IPS-18c (cell line): ENCODE results near the gene PARD6G.

ENCODE experiments used
- H3K4me3 ChIP-seq: 2 replicates; pipeline ENCODE4 v1.7.0; 2013; ENCODE audit warnings: low read depth, mild to moderate bottlenecking, low read length, moderate library complexity; ENCODE audit not compliant: insufficient read depth
- H3K9me3 ChIP-seq: one replicate; pipeline ENCODE4 v1.6.1; 2013; ENCODE audit warnings: mild to moderate bottlenecking, low read length, moderate library complexity; ENCODE audit not compliant: control insufficient read depth, insufficient read depth

The PARD6G gene

GRCh38 chr18:80200171-80200931 lies 47.0 kb downstream of the PARD6G start:
- Histone ChIP-seq H3K4me3 (no peak overlapping the region), H3K9me3 (no peaks in the 10 kb centered on the region)

- H3K4me3 ChIP-seq: no peak overlapping the region
- no peaks in the 10 kb centered on the region for H3K9me3 ChIP-seq
Observed at GRCh38 chr18:80198994-80199748, 48.1 kb downstream of the PARD6G start.

DNA sequence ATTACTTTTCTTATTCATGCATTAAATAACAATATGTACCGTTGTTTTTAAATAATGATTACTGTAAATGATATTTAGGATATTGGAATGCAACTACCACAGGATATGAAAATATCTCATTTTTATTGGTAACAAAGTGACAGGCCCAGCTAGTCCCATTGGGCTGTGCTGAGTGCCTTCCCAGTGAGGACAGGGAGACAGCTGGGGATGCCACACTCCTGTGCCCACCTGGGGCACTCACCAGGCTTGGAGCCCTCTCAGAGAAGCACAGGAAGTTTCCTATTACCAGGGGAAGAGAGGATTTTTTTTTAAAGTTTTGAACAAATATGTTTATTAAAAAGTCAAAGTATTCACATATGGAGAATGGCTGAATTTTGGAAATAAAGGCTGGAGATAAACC lies 48.9 kb downstream of the PARD6G start:
- Histone ChIP-seq H3K4me3 (no peak overlapping the region), H3K9me3 (no peaks in the 10 kb centered on the region)

DNA sequence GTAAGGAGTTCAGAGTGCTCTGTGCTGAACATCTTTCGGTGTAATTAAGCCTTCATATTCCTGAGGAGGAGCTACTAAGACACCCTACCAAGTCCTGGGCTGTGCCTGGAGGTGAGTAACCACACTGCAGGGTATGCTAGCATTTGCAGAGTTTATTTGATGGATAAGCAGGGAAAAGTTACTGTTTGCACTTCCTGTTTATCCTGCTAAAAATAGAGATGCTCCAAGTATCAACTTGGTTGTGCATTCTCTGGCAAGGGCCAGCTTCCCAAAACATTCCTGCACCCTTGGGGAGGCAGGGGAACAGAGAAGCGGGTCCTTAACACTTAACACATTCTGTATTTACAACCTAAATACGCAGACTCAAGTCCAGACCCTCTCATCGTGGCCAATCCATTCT lies 49.8 kb downstream of the PARD6G start:
- Histone ChIP-seq H3K4me3 (no peak overlapping the region), H3K9me3 (no peaks in the 10 kb centered on the region)

- no peaks in the 10 kb centered on the region for H3K9me3 ChIP-seq
- no peak overlapping the region for H3K4me3 ChIP-seq
Observed at GRCh38 chr18:80196528-80197320, 50.6 kb downstream of the PARD6G start.

DNA sequence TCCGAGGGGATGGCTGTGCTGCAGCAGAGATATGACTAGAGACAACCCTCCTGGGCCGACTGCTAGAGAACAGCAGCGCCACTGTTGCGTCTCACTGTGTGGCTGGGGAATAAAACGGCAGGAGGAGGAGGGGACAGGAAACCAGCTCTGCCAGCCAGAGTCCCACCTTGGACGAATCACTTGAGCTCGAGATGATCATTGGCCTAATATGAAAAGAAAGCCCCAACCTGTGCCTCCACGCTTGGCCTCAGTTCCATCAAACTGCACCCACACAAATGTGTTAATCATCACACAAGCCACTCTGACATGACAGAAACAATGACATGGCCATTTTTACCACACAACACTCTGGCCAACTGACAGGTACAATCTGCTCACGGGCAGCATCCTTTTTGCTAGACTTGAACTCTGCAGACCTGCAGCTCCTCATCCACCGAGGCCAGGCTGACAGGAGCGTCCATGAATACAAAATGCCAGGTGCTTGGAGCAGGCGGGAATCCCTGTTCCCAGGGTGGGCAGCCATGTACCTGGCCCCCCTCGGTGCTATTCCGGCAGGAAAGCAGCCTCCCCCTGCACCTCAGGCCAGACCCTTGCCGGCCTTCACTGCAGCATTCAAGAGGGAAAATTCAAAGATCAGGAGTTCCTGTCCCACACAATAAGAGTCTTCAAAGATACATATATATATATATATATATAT lies 52.3 kb downstream of the PARD6G start:
- no peak overlapping the region for H3K4me3 ChIP-seq
- H3K9me3 ChIP-seq: no peaks in the 10 kb centered on the region

GRCh38 chr18:80193701-80194100 lies 53.6 kb downstream of the PARD6G start:
- peaks cover 2% of the 10 kb centered on the region for H3K9me3 ChIP-seq

DNA sequence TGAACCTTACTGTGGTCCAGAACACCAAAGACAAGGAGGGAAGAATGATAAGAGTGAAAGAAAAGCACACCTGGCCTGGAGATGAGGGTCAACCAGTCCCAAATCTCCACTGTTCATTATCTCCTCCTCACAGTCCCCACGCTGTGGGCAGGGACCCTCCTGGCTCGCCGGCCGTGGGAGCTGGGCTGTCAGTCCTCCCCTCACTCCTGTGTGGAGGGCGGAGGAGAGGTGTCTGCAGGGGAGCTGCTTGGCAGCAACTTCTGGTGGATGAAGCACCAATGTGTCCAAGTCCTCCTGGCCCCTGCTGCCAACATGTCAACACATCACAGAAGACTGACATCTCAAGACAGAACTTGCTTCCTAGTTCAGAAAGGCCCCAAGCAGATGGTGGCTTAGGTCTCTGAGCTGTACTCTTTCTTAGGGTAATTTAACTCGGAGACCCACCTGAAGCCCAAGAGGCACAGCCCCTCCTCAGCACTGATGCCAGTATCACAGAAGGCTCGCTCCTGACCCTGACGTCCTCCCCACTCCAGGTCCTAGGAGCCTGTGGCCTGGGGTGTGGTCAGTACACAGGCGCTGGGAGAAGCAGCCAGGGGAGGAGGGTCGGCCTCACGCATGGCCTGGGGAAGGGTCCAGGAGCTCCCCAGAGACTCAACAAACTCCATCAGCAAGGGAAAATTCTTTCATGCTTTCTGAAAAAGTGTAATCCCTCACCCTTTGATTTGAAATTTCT lies 54.5 kb downstream of the PARD6G start:
- Histone ChIP-seq H3K4me3 (no peak overlapping the region), H3K9me3 (peaks cover 2% of the 10 kb centered on the region)

More at GRCh38 chr18:80193701-80194100, 53.6 kb downstream of the PARD6G start:
- no peak overlapping the region for H3K4me3 ChIP-seq

GRCh38 chr18:80191907-80192652 lies 55.2 kb downstream of the PARD6G start:
- H3K4me3 ChIP-seq: no peak overlapping the region
- H3K9me3 ChIP-seq: peaks cover 2% of the 10 kb centered on the region

GRCh38 chr18:80191264-80191663 lies 56.0 kb downstream of the PARD6G start:
- H3K4me3 ChIP-seq: no peak overlapping the region

GRCh38 chr18:80190311-80190710 lies 57.0 kb downstream of the PARD6G start:
- H3K9me3 ChIP-seq: peaks cover 2% of the 10 kb centered on the region
- no peak overlapping the region for H3K4me3 ChIP-seq

More at GRCh38 chr18:80191264-80191663, 56.0 kb downstream of the PARD6G start:
- H3K9me3 ChIP-seq: peaks cover 2% of the 10 kb centered on the region

DNA sequence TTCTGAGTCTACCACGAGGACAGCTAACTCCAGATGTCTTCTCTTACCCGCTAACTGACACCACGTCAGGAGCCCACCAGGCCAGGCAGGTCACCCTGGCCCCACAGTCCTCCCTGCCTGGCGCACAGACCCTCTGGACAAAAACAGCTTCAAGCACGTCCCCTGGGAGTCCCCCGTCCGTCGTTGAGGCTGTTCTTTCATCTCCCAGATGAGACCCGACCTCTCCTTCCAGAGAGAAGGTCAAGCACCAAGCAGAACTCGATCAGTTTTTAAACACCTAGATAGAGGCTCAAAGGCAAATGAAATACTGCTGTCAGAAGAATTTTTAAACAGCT lies 57.8 kb downstream of the PARD6G start:
- H3K9me3 ChIP-seq: peaks cover 2% of the 10 kb centered on the region
- H3K4me3 ChIP-seq: no peak overlapping the region

DNA sequence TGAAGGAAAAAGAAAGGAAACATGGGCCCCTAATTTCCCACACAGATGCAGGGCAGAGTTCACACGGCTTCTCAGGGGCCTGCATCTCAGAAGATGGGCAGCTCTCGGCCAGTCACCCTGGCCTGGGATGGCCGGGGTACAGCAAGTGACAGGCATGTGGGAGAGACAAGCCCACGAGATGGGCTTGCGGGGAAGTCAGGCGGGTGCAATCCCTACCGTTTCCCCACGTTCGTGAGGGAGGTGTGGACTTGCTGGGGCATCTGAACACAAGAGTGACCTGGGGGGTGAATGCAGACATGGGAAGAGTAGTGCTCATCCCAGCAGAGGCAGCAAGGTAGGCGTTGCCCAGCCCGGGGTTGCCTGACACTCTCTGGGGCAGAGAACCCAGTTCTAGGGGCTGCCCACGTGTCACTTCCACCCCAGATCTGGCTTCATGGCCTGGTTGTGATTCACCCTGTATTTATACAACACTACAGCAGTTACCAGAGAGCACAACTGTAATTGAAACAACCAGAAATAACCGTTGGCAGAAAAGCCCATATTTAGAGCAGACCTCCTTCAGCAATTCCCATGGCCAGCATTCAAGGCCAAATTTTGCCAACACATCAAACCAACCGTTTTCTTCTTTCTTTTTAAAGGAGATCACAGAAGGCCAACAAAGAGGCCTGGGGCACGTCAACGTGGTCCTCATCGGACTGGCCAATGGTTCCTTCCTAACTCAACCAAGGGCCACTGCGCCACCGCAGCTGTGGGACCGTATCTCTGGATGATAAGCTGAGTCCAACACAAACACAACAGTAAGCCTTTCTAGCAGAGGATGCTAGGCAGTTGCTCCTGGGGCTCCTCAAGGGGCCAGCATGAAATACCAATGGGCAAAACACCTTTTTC lies 58.4 kb downstream of the PARD6G start:
- Histone ChIP-seq H3K4me3 (no peak overlapping the region), H3K9me3 (peaks cover 2% of the 10 kb centered on the region)

DNA sequence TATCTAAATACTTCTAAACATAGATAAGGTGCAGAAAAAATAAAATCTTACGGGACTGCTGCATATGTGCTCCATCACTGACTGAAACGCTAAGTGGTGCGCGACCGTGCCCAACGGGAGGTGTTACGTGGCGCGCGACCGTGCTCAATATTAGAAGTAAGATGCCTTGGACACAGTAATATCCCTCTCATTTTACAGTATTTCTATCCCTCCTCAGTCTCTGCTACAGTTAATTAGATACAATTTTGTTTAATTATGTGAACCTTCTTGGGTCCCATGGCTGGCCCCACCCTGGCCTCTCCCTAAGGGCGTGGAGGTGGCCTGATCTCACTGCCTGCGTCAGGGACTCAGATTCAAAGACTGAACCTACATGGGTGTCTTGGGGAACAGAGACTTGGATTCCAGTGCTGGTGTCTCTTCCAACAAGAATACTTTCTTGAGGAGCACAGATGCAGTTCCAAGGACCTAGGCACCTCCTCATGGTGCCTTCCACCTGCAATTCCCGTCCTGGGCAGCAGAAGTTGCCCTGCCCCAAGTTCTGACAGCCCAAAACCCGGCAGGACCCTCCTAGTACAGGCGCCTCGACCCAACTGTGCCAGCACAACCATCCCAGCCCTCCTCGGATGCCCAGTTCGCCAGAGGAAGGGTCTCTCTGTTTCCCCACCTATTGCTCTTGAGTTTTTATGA lies 59.2 kb downstream of the PARD6G start:
- no peak overlapping the region for H3K4me3 ChIP-seq
- H3K9me3 ChIP-seq: peaks cover 2% of the 10 kb centered on the region

- no peak overlapping the region for H3K4me3 ChIP-seq
- H3K9me3 ChIP-seq: peaks cover 2% of the 10 kb centered on the region
Observed at GRCh38 chr18:80185545-80185944, 61.8 kb downstream of the PARD6G start.
